ENCODE measurements around the gene CDK10. TPM values are rescaled to one million over a fixed set of nuclear protein-coding genes. Genes with fewer than 3 reads are reported as not detected.

CDK10 gene, protein sequence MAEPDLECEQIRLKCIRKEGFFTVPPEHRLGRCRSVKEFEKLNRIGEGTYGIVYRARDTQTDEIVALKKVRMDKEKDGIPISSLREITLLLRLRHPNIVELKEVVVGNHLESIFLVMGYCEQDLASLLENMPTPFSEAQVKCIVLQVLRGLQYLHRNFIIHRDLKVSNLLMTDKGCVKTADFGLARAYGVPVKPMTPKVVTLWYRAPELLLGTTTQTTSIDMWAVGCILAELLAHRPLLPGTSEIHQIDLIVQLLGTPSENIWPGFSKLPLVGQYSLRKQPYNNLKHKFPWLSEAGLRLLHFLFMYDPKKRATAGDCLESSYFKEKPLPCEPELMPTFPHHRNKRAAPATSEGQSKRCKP
- total RNA-seq, result 44.0 TPM

DNA sequence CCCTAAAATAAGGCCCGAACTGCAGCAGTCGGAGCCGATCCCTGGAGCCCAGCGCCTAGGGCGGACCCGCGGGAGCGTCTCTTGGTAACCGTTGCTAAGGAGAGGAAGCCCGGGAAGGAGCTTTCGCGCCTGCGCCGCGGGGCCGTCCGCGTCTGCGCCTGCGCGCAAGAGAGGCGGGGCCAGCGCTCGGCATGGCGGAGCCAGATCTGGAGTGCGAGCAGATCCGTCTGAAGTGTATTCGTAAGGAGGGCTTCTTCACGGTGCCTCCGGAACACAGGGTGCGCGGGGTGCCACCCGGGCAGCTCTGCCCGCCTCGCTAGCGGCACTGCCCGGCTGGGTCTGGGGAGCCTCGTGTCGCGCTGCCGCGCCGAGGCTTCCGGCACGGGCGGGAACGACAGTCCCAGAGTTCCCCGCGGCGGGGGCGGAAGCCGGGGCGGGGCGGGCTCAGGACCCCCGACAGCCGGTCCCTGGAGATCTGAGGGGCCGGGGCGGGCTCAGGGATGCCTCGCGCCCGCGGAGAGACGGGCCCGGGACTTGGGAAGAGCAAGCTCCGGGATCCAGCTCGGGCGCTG lies at the start of gene CDK10:
TSS of gene CDK10 (plus strand) at position 170 of the 572 bp plus-strand sequence. CDS start at position 192, 22 bp downstream.
- TF ChIP-seq, protein P1, sequence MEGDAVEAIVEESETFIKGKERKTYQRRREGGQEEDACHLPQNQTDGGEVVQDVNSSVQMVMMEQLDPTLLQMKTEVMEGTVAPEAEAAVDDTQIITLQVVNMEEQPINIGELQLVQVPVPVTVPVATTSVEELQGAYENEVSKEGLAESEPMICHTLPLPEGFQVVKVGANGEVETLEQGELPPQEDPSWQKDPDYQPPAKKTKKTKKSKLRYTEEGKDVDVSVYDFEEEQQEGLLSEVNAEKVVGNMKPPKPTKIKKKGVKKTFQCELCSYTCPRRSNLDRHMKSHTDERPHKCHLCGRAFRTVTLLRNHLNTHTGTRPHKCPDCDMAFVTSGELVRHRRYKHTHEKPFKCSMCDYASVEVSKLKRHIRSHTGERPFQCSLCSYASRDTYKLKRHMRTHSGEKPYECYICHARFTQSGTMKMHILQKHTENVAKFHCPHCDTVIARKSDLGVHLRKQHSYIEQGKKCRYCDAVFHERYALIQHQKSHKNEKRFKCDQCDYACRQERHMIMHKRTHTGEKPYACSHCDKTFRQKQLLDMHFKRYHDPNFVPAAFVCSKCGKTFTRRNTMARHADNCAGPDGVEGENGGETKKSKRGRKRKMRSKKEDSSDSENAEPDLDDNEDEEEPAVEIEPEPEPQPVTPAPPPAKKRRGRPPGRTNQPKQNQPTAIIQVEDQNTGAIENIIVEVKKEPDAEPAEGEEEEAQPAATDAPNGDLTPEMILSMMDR (IDR thresholded peaks at IDR 0.05), result no peak
- TF ChIP-seq POLR2A (IDR thresholded peaks at IDR 0.05), result peak in 1 of 2 donors; percentile 49
- TF ChIP-seq POLR2AphosphoS5 (IDR thresholded peaks at IDR 0.05; ENCODE audit: insufficient read depth in 1 of 2, low read depth in 1 of 2), result peak; percentile 63 to 96
- Histone ChIP-seq H3K36me3 (peaks cover 0 to 5% of the 10 kb centered on the region in 2 donors), H3K4me3 (peak within 1 kb of the TSS; percentile 67 to 78), H3K9me3 (no peaks in the 10 kb centered on the region), H3K4me1 (peaks cover 10% of the 10 kb centered on the region), H3K27ac (peak within 1 kb of the TSS; percentile 68), H3K27me3 (no peaks in the 10 kb centered on the region)
- DNase-seq (ENCODE audit: extremely low spot score in 2 of 2), result peak in 1 of 2 donors; percentile 86
- intact Hi-C loops (cut with DNase I), result no loop called here

DNA sequence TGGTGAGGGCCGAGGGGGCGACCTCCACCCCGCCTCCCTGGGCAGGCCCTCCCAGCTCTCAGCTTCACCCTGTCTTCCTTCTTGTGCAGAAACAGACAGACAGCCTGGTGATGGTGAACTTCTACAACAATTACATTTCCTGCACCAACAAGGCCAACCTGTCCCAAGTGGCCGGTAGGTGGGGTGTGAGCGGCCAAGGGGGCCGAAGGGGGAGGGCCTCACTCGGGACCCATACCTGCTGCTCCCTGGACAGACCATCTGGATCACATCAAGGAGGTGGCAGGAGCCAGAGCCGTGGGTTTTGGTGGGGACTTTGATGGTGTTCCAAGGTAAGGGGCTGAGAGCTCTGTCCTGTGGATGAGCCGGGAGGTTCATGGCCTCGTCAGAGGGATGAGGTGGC lies 49.1 kb upstream of the CDK10 start:
- no peaks in the 10 kb centered on the region for H3K27me3 ChIP-seq
- H3K9me3 ChIP-seq, result no peaks in the 10 kb centered on the region
- H3K27ac ChIP-seq, result no peak overlapping the region
- no peak for TF ChIP-seq POLR2AphosphoS5 (IDR thresholded peaks at IDR 0.05; ENCODE audit: insufficient read depth in 1 of 2, low read depth in 1 of 2)
- no peak for TF ChIP-seq POLR2A (IDR thresholded peaks at IDR 0.05)
- TF ChIP-seq, protein P1 (IDR thresholded peaks at IDR 0.05), result no peak
- no peak overlapping the region for H3K4me3 ChIP-seq
- H3K36me3 ChIP-seq, result no peaks in the 10 kb centered on the region
- intact Hi-C loops (cut with DNase I), result no loop called here
- no peak for DNase-seq (ENCODE audit: extremely low spot score in 2 of 2)
- peaks cover 12% of the 10 kb centered on the region for H3K4me1 ChIP-seq

DNA sequence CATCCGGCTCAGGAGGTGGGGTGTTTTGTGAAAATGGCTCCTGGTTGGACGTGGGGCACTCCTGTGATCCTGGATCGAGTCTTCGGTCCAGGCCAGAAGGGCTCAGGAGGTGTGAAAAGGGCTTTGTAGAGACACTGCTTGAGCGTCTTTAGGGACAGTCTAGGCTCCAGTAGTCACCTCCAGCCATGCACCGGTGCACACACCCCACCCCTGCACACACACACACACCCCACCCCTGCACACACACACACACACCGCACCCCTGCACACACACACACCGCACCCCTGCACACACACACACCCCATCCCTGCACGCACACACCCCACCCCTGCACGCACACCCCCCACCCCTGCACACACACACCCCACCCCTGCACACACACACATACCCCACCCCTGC lies 48.0 kb upstream of the CDK10 start:
- H3K27ac ChIP-seq, result no peak overlapping the region
- DNase-seq (ENCODE audit: extremely low spot score in 2 of 2), result no peak
- H3K9me3 ChIP-seq, result no peaks in the 10 kb centered on the region
- TF ChIP-seq, protein P1 (IDR thresholded peaks at IDR 0.05), result no peak
- TF ChIP-seq POLR2A (IDR thresholded peaks at IDR 0.05) (no peak), POLR2AphosphoS5 (IDR thresholded peaks at IDR 0.05; ENCODE audit: insufficient read depth in 1 of 2, low read depth in 1 of 2) (no peak)
- H3K4me1 ChIP-seq, result peaks cover 12% of the 10 kb centered on the region
- intact Hi-C loops (cut with DNase I), result no loop called here
- H3K36me3 ChIP-seq, result no peaks in the 10 kb centered on the region
- H3K4me3 ChIP-seq, result no peak overlapping the region
- no peaks in the 10 kb centered on the region for H3K27me3 ChIP-seq

DNA sequence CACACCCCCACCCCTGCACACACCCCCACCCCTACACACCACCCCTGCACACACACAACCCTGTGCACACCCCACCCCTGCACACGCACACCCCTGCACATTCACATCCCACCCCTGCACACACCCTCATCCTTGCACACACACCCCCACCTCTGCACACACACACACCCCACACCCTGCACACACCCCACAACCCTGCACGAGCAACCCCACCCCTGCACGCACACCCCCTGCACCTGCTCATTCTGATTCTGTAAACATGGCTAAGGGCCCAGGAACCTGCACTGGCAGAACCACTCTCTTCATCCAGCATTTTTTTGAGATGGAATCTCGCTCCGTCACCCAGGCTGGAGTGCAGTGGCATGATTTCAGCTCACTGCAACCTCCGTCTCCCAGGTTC lies 47.1 kb upstream of the CDK10 start:
- Histone ChIP-seq H3K36me3 (peaks cover 0 to under 1% of the 10 kb centered on the region in 2 donors), H3K27me3 (no peaks in the 10 kb centered on the region), H3K27ac (no peak overlapping the region), H3K4me1 (peaks cover 12% of the 10 kb centered on the region), H3K4me3 (no peak overlapping the region), H3K9me3 (no peaks in the 10 kb centered on the region)
- TF ChIP-seq POLR2AphosphoS5 (IDR thresholded peaks at IDR 0.05; ENCODE audit: insufficient read depth in 1 of 2, low read depth in 1 of 2) (no peak), POLR2A (IDR thresholded peaks at IDR 0.05) (no peak)
- TF ChIP-seq, protein P1 (IDR thresholded peaks at IDR 0.05), result no peak
- intact Hi-C loops (cut with DNase I), result no loop called here
- no peak for DNase-seq (ENCODE audit: extremely low spot score in 2 of 2)
